ENCODE data around the gene ZNF723. TPM values are rescaled to one million over a fixed set of nuclear protein-coding genes. Genes with fewer than 3 reads are reported as not detected.

Gene ZNF723
- total RNA-seq, 1 donor from 2014 or later = not detected

Other genes with a start within 250 kb of the ZNF723 start
- gene ZNF492, start 198.0 kb upstream of the ZNF723 start, total RNA-seq = not detected in 2 replicates
- gene ZNF99, start 48.1 kb upstream of the ZNF723 start, total RNA-seq = not detected in 2 replicates
- gene ZNF728, start 170.9 kb downstream of the ZNF723 start, total RNA-seq = not detected in 2 replicates

Measured in astrocyte (in vitro differentiated cells and primary cell).